Islet of Langerhans (tissue), 1 donor: ENCODE measurements around the gene FGF7.
"Not testable (repeated sequence)": the region's sequence is repeated elsewhere in the genome, so short reads cannot be mapped to it uniquely, and the experiment has no call there.

Experiments
- FAIRE-seq: peaks from one replicate; lab custom pipeline; 2011; peaks lifted over from hg19 to GRCh38; lab: Jason Lieb, UNC

The FGF7 gene, protein sequence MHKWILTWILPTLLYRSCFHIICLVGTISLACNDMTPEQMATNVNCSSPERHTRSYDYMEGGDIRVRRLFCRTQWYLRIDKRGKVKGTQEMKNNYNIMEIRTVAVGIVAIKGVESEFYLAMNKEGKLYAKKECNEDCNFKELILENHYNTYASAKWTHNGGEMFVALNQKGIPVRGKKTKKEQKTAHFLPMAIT

DNA sequence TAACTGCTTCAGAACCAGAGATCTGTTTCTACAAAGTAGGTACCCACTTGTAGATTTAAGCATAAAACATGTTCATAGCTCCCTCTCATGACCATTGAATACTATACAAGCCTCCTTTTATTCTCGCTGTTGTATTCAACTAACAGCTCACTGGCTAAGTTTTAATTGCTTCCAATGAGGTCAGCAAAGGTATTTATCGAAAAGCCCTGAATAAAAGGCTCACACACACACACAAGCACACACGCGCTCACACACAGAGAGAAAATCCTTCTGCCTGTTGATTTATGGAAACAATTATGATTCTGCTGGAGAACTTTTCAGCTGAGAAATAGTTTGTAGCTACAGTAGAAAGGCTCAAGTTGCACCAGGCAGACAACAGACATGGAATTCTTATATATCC is at the start of gene FGF7:
Gene FGF7, plus strand, starts transcription at position 222 of the 400 bp plus-strand sequence. CDS start 1,056 bp downstream, outside the sequence.
- FAIRE-seq: no peak

DNA sequence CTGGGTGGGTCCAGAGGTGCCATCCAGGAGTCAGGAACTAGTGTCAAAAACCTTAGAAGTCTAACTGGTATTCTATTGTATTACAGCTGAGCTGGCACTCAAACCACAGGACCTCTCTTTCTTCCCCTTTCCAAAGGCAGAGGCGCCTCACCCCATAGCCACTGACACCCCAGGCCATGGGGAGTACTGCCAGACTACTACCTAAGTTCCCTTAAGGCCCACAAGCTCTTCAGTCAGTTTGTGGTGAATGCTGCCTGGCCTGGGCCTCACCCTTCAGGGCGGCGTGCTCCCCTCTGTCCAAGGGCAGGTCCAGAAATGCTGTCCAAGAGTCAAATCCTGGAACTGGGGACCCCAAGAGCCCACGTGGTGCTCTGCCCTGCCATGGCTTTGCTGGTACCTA is 43.0 kb upstream of the FGF7 start:
- FAIRE-seq: no peak

DNA sequence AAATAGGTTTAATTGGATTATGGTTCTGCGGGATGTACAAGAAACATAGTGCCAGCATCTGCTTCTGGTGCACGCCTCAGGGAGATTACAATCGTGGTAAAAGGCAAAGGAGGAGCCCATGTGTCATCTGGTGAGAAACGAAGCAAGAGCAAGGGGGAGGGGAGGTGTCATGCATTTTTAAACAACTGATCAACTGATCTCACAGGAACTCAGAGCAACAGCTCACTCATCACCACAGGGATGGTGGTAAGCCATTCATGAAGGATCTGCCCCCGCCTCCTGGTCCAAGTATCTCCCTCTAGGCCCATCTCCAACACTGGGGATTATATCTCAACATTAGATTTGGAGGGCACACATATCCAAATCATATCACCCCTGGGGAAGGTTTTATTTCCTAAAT is 42.1 kb upstream of the FGF7 start:
- FAIRE-seq: no peak

DNA sequence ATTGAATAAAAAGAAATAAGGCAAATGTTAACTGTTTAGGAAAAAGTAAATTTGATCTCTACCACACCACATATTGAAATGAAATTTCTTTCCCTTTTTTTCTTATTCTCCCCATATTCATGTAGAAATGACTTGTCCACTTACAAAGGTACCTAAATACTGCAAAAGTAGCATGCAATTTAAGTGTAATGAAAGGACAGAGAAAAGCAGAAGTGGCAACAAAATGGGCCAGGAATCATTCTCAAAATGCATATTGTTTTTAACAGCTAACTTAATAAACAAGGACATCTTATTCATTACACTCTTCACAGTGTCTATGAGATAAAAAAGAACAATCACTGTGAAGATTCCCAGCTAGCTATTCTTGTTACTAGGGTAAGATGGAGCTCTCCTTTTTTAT is 40.6 kb upstream of the FGF7 start:
- FAIRE-seq: peak; percentile 9

DNA sequence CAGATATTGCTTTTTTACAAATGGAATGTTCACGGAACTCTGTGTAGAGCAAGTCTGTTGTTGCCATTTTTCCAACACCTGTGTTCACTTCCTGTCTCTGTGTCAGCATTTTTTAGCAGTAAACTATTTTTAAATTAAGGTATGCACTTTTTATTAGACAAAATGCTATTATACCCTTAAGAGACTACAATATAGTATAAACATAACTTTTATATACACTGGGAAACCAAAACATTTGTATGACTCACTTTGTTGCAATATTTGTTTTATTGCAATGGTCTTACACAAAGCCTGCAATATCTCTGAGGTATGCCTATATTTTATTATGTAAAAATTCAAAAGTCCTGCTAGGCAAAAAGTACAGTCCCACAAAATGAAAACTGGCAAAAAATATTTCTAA is 39.8 kb upstream of the FGF7 start:
- FAIRE-seq: no peak

DNA sequence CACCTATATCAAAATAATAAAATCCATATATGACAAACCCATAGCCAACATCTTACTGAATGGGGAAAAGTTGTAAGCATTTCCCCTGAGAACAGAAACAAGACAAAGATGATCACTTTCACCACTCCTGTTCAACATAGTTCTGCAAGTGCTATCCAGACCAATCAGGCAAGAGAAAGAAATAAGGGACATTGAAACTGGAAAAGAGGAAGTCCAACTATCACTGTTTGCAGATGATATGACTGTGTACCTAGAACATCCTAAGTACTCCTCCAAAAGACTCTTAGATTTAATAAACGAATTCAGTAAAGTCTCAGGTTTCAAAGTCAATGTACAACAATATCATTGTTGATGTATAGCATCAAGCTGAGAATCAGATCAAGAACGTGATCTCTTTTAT is 35.6 kb upstream of the FGF7 start:
- no peak for FAIRE-seq

DNA sequence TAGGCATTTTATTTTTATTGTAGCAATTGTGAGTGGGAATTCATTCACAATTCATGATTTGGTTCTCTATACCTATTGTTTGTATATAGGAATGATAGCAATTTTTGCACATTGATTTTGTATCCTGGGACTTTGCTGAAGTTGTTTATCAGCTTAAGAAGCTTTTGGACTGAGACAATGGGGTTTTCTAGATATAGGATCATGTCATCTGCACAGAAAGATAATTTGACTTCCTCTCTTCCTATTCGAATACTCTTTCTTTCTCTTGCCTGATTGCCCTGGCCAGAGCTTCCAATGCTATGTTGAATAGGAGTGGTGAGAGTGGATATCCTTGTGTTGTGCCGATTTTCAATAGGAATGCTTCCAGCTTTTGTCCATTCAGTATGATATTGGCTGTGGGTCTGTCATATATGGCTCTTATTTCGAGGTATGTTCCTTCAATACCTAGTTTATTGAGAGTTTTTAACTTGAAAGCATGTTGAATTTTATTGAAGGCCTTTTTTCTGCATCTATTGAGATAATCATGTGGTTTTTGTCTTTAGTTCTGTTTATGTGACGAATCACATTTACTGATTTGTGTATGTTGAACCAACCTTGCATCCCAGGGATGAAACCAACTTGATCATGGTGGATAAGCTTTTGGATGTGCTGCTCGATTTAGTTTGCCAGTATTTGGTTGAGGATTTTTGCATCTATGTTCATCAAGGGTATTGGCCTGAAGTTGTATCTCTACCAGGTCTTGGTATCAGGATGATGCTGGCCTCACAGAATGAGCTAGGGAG is 20.3 kb upstream of the FGF7 start:
- FAIRE-seq: not testable (repeated sequence)

DNA sequence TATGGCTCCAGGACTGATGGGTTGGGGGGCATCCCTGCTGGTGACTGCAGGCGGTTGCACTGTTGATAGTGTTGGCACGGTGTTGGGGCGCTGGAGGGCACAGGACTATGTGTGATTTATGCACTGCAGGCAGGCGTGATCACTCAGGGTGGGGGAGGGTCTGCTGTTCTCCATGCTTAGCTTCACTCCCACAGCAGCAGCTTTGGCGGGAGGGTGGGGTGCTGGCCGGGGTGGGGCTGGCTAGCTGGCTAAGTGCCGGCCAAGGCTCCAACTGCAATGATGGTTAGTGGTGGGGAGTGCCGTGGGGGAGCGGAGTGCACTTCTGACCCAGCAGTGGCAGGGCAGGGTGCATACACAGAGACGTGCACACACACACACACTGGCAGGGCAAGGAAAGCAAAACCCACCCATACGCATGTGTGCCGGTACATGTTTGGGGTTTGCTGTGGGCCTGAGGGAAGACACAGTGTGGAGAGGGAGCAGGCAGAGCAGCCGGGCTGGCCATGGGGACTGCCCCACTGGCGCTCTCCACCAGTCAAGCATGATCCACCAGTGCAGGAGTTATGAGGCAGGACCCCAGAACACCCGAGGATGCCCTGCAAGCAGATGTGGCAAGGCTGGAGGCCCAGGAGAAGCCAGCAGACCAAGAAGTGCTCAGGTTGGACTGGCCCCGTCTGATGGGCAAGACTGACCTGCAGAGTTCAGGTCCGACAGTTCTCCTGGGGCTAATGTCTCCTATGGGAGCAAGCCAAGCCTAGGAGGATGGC is 16.5 kb upstream of the FGF7 start:
- FAIRE-seq: no peak

DNA sequence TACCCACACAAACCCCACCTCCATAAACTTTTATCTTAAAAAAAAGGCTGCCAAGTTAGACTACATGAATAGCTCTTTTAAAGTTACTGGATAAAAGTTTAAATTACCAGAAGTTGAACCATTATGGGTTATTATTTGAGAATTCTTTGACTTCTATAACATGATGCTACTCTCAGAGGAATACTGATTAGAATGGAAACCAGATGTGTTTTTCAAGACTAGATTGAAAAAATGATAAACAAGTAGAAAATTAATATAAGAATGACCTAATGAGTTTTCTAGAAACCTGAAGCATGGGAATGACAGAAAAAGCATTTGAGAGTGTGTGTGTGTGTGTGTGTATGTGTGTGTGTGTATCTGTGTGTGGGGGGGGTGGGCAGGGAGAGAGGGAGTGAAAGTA is 12.4 kb upstream of the FGF7 start:
- FAIRE-seq: peak; percentile 17

DNA sequence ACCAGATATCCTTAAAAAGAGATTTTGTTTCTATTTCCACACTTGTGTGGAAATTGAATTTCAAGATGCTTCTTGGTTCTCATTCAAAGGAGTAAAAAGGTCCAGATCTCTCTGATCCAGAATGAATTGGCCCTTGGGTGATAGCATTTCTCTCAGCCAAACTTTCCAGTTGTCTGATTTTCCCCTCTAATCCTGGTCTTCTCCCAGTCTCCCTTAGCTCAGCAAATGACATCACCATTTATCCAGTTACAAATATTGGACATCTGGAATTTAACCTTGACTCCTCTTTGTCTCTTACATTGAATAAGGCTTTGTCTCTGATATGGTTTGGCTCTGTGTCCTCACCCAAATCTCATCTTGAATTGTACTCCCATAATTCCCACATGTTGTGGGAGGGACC is 10.2 kb upstream of the FGF7 start:
- no peak for FAIRE-seq

DNA sequence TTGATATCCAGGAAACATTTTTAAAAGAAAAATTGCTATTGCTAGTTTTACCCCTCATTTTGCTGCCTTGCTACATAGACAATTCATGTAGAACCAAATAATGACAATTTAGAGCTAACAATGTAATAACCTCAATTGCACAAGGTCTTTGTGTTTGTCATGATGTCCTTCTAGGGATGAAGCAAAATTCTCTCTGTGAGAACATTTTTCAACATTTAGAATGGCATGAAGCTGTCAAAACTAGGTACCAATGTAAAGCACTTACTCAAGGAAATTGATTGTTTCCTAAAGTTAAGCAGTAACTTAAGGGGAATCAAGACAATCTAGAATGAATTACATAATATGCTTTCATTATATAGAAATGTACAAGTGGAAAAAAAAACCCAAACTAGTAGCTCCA is 7.9 kb upstream of the FGF7 start:
- FAIRE-seq: no peak

DNA sequence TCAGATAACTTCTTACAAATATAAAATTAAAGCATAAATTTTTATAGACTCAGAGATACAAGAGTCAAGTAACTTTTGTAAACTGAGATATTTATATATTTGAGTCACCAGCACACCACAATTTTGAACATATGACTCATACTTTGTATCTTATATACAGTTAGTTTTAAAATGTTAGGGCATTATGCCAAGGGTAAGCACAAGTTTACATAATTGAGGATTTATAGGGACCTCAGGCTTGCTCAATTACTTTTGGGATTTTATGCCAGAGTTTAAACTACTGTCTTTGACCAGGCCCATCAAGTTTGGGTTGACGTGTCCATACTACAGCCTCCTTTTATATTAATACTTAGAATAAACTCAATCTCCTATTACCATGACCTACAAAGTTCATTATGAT is 7.4 kb upstream of the FGF7 start:
- no peak for FAIRE-seq

DNA sequence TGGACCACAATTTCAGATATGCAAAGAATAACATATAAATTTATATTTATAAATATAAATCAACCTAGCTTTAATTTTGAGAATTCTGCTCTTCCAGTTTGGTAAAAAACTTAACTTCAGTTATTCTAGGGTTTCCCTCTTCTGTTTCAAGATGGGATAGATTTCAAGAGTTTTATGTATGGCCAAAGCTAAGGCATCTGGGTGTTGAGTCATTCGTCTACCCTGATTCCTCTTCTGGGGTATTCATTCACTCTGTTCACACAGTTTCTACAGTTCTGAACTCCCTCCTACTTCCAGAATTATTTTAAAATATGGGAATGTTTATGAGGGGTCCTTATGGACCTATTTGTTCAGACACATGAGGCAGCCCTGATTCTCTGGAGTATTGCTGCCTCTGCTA is 4.2 kb upstream of the FGF7 start:
- FAIRE-seq: no peak

DNA sequence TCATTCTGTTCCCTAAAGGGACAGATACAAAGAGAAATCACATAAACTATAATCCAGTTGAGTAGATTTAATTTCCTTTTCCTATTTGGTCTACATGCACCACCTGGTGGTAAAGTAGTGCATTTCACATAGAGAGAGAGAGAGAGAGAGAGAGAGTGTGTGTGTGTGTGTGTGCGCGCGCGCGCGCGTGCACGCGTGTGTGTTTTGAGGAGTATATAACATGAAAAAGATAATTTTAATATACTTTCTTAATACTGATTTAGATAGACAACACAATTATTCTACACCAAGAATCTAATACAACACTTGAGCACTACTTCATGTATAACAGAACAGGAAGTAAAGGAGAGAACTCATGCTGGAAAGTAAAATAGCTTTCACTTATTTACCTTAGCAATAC is 1.1 kb upstream of the FGF7 start:
- FAIRE-seq: peak; percentile 97

DNA sequence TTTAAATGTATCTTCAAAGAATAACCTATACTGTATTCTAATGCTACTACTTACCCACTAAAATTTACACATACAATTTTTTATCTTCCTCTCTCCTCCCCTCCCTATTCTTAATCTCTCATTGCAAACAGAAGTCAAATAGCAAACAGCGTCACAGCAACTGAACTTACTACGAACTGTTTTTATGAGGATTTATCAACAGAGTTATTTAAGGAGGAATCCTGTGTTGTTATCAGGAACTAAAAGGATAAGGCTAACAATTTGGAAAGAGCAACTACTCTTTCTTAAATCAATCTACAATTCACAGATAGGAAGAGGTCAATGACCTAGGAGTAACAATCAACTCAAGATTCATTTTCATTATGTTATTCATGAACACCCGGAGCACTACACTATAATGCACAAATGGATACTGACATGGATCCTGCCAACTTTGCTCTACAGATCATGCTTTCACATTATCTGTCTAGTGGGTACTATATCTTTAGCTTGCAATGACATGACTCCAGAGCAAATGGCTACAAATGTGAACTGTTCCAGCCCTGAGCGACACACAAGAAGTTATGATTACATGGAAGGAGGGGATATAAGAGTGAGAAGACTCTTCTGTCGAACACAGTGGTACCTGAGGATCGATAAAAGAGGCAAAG is 984 bp downstream of the FGF7 start:
- FAIRE-seq: peak; percentile 41

DNA sequence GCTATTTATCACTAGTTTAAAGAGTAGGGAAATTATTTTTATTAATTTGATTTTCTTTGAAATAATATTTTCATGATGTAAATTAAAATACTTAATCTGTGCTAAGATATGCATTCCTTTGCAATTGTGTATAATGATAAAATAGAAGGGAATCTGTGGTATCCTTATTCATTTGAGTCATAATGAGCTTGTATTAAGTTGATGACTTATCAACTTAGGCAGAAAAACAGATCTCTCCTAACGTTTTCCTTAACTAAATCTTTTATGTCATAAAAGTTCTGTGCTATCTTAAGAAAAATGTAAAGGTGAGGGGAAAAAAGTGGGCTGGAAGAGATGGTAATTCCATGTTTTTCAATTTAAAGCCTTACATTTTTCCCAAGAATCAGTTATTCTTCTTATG is 1.9 kb downstream of the FGF7 start:
- no peak for FAIRE-seq

DNA sequence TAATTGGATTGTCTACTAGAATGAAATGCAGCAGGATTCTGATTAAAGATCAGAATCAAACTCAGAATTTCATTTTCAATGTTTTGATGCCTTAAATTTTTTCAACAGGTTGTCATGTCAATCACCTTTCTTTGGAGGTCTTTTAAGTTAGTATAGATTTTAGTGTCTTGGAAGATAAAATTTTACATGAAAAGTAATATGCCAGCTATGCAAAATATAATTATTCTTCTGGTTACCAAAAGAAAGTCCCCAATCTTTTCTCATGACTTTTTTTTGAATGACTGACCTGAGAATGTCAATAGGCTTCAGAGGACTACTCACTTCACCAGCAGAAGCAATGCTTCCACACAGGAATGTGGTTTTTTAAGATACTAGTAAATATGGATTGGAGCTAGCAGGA is 4.3 kb downstream of the FGF7 start:
- no peak for FAIRE-seq

DNA sequence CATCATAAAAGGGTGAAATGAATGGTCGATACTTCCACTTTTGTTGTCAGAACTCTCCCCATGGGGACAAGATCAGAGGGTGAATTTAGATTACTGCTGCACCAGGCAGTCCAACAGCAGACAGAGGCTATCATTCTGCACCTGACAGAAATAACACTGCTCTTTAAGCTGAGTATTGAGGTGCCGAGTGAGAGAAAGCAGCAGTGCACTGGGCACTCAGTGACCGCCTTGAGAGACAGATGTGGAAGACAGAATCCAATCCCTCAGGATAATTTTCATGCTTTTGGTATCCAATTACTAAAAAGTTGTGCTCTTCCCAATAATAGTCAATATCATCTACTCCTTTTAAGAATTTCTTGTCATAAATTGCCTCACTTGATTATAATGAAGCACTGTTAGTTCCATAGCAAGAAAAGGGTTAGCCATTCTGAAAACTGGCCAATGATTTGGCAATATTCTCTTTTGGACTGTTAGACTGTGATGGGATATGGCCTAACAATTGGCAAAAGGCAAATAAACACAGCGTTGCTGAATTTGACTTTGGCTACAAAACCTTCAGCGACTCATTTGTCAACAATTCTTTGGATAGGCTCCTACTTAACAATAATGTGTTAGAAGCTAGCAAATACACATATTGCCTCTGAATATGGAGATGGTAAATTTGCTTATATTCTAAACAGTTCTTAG is 5.5 kb downstream of the FGF7 start:
- FAIRE-seq: no peak

DNA sequence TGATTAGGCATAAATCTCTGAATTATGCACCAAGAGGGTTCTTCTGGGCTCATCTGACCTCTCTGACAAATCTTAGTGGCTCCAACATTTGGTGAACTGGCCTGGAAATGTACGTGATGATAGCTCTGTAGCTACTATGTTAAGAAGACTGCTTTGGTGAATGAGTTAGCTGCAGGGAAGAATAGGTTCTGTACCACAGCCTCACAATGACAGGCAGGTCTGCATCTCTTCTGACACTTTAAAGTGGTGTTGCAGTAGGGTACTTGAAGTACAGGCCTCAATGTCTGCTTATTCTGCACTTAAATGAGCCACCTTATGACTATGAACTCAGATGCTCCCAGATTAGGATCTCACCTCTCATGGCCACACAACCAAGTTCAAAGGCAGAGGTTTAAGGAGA is 7.0 kb downstream of the FGF7 start:
- FAIRE-seq: no peak

DNA sequence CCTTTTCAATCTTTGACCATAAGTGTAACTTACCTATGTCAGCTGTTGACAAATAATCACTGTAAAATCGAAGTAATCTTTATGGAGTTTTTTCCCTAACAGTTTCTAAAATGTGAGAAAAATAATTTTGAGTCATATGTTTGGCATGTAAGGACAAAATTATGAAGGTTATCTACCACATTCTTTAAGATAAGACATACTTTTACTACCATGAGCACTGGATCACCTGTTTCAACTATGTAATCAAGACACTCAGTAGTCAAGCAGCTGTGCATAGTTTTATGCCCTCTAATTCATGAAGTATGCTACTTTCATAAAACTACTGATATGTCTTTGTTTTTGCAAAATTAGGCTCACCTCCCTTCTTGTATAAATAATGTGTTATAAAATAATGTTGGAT is 12.1 kb downstream of the FGF7 start:
- FAIRE-seq: no peak

DNA sequence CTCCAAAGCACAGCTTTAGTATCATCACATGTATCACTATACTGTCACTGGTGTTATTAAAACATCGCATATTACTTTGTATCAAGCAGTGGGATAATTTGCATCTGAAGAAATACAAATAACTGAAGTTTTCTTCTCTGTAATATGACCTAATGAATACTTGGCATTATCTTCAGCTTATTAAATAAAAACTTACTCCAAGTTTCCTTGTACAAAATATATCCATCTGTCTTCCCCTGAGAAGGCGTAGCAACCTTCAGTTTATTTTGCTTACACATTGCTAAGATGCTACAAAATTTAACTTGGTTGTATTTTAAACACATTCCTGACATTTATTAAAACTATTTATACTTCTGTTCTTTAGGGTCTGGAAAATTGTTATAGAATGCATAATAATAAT is 13.7 kb downstream of the FGF7 start:
- FAIRE-seq: no peak

DNA sequence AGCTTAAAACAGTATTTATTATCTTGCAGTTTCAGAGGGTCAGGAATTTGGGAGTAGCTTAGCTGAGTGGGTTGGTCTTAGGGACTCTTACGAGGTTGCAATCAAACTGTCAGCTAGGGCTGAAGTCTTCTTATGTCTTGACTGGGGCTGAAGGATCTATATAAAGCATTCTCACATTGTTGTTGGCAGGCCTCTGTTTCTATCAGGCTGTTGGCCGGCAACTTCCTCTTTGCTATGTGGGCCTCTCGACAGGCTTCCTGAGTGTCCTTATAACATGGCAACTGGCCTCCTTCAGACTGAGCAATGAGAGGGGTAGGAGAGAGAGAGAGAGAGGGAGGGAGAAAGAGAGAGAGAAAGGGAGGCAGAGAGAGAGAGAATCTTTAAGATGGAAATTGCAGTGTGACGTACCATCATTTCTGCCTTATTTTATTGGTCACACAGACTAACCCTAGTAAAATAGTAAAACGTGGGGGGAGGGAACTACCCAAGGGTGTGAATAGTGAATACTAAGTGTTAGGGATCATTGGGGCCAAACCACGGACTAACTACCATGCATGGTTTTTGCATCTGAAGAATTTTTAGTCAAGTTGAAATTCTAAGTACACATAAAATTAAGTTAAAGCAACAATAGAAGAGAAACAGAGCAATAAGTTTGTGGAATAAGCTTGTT is 16.1 kb downstream of the FGF7 start:
- no peak for FAIRE-seq
